ACHN (cell line): ENCODE results near the gene GAS2L1.
"Not testable (repeated sequence)": the region's sequence is repeated elsewhere in the genome, so short reads cannot be mapped to it uniquely, and the experiment has no call there.

Experiments used
- DNase-seq: peaks from one replicate; pipeline ENCODE4 v3.0.0-alpha.2; 2015
- in situ Hi-C: cut with HindIII; loops from 2 replicates; pipeline ENCODE4 v1.10.0; 2017; ENCODE audit warnings: low sequenced_read_pairs, low pct_ligation_motif_present, low pct_unique_long_range_greater_than_20kb

GAS2L1 gene

GRCh38 chr22:29348956-29349355 is 42.5 kb downstream of the GAS2L1 start:
- in situ Hi-C loops, result no loop called here
- DNase-seq, result no peak

DNA sequence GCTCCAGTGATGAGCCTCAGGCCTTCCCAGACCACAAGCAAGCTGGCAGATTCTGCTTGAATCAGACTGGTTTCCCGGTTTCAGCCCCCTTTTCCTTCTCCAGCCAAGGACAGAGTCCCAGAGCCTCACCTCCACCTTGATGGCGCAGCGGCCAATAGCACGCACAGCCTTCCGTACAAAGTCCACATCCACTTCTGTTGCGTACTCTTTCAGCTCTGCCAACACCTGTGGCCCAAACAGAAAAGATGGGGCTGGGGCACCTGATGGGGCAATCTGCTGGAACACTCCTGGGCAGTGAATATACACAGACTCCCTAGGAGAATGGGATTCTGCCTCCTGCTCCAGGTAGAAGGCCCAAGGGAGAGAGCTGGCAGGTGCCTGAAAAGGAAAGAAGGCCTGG is 44.6 kb downstream of the GAS2L1 start:
- in situ Hi-C loops, result no loop called here
- no peak for DNase-seq

DNA sequence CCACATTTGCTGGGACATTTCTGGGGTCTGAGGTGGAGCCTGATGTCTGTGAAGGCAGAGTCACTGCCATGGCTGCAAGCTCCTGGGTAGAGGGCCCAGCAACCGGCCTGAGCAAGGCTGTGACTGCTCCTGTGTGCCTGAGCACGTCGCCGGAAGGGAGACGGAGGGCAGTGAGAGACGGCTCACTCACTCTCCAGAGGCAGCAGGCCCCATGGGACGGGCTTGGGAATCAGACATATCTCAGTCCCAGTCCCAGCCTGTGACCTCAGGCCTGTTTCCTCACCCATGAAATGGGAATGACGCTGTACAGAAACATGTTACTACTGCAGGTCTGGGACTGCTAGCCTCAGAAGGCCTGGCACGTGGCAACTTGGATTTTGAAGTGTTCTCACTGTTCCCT is 45.4 kb downstream of the GAS2L1 start:
- in situ Hi-C loops, result no loop called here
- no peak for DNase-seq

GRCh38 chr22:29352778-29353177 is 46.3 kb downstream of the GAS2L1 start:
- in situ Hi-C loops, result no loop called here
- DNase-seq, result no peak

- no peak for DNase-seq
- in situ Hi-C loops, result no loop called here
Measured at GRCh38 chr22:29353286-29353685, 46.8 kb downstream of the GAS2L1 start.

DNA sequence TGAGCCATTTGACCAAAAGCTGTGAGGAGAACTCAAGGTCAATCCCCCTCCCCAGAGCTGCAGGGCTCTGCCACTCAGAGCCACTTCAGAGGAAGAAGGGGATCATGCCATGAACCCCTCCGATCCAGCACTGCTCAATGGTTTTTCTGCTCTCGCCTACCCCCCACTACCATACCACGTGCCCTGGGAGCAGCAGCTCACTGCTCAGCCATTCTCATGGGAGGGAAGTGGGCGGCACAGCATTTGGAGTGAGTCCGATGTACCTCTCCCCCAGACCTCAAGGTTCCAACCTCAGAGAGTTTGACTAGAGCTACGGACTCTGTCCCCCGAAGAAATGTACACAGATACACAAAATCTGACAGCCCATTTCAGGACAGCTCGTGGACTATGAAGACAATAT is 47.4 kb downstream of the GAS2L1 start:
- no peak for DNase-seq
- in situ Hi-C loops, result no loop called here

DNA sequence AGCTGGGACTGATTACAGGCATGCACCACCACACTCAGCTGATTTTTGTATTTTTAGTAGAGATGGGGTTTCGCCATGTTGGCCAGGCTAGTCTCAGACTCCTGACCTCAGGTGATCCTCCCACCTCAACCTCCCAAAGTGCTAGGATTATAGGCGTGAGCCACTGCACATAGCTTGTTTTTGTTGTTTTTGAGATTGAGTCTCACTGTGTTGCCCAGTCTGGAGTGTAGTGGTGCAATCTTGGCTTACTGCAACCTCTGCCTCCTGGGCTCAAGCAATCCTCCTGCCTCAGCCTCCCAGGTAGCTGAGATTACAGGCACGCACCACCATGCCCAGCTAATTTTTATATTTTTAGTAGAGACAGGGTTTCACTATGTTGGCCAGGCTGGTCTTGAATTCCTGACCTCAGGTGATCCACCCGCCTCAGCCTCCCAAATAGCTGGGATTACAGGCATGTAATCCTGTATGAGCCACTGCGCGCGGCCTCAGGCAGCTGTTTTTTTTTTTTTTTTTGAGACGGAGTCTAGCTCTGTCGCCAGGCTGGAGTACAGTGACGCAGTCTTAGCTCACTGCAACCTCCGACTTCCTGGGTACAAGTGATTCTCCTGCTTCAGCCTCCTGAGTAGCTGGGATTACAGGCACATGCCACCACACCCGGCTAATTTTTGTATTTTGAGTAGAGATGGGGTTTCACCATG is 50.9 kb downstream of the GAS2L1 start:
- in situ Hi-C loops, DNase-seq: not testable (repeated sequence)

DNA sequence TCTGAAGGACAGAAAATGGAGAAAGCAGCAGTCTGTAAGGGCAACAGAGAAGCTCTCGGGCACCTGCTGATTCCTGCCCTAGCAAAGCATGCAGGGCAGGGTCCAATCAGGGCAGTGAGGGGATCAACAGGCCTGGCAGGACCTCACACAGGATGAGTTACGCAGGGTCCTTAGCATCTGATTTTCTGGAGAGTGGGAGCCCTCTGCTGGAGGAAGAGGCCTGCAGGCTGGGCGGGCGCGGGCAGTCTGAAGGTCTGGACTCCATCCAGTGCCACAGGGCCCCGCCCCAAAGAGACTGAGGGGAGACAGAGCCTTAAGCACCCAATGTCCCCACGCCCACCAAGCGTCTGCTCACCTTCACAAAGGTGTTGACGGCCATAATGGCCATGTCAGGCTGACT is 53.0 kb downstream of the GAS2L1 start:
- DNase-seq, result peak; percentile 56
- in situ Hi-C loops, result no loop called here
